IPS DF 4.7 (cell line): ENCODE data around the gene ZNF277.
A peak's percentile ranks its signal among the peaks of the same experiment; 100 is the strongest.

ENCODE experiments used
- DNase-seq: peaks from one replicate; pipeline ENCODE4 v3.0.0-alpha.2; 2013; ENCODE audit warnings: low spot score; ENCODE audit errors: extremely low read depth

The ZNF277 gene

GRCh38 chr7:112206238-112206990 lies at the start of gene ZNF277, which contains the start of gene DOCK4:
Gene ZNF277 (plus strand): TSS chr7:112206695. CDS start chr7:112206717, 22 bp downstream.
Gene DOCK4 (minus strand): TSS chr7:112206399. CDS start chr7:112206138, 261 bp downstream.
- peak; percentile 82 for DNase-seq

- DNase-seq = no peak
Observed at GRCh38 chr7:112157072-112157471, 49.4 kb upstream of the ZNF277 start.

- DNase-seq = no peak
Observed at GRCh38 chr7:112159351-112159750, 47.1 kb upstream of the ZNF277 start.

GRCh38 chr7:112160130-112160770 lies 46.2 kb upstream of the ZNF277 start:
- DNase-seq = no peak

GRCh38 chr7:112160771-112161150 lies 45.7 kb upstream of the ZNF277 start:
- no peak for DNase-seq

GRCh38 chr7:112161253-112162141 lies 45.0 kb upstream of the ZNF277 start:
- no peak for DNase-seq

- DNase-seq = peak; percentile 53
Observed at GRCh38 chr7:112162142-112162766, 44.2 kb upstream of the ZNF277 start.

- no peak for DNase-seq
Observed at GRCh38 chr7:112162784-112163506, 43.5 kb upstream of the ZNF277 start.

GRCh38 chr7:112167147-112167546 lies 39.3 kb upstream of the ZNF277 start:
- no peak for DNase-seq

- DNase-seq = no peak
Observed at GRCh38 chr7:112168915-112169314, 37.6 kb upstream of the ZNF277 start.

- DNase-seq = no peak
Observed at GRCh38 chr7:112171673-112172072, 34.8 kb upstream of the ZNF277 start.

- no peak for DNase-seq
Observed at GRCh38 chr7:112172870-112173567, 33.5 kb upstream of the ZNF277 start.

GRCh38 chr7:112173568-112173905 lies 33.0 kb upstream of the ZNF277 start:
- DNase-seq = no peak

GRCh38 chr7:112174192-112174591 lies 32.3 kb upstream of the ZNF277 start:
- no peak for DNase-seq

- DNase-seq = no peak
Observed at GRCh38 chr7:112176241-112176640, 30.3 kb upstream of the ZNF277 start.

- DNase-seq = no peak
Observed at GRCh38 chr7:112176693-112177415, 29.6 kb upstream of the ZNF277 start.

- DNase-seq = no peak
Observed at GRCh38 chr7:112180223-112180622, 26.3 kb upstream of the ZNF277 start.

GRCh38 chr7:112182749-112183148 lies 23.7 kb upstream of the ZNF277 start:
- no peak for DNase-seq

- no peak for DNase-seq
Observed at GRCh38 chr7:112183266-112183665, 23.2 kb upstream of the ZNF277 start.

GRCh38 chr7:112184455-112184854 lies 22.0 kb upstream of the ZNF277 start:
- no peak for DNase-seq
